Stimulated activated memory B cell treated with anti-CD40 and anti-IgM and Interleukin-4, amounts not matched to agents 10 μg/mL and 1 μg/mL and 100 μg/mL, for 72 hours (primary cell): ENCODE results near the gene NPTN.
"Not testable (repeated sequence)": the region's sequence is repeated elsewhere in the genome, so short reads cannot be mapped to it uniquely, and the experiment has no call there.

ENCODE experiments used
- ATAC-seq: fragments of 150-1000 bp; cut with Tn5 transposase; 2 replicates; pipeline ENCODE4 v1.10.0; 2021
- H3K27ac Mint-ChIP-seq: one replicate; pipeline ENCODE4 v1.8.0; 2022; ENCODE audit warnings: mild to moderate bottlenecking, mixed read lengths
- H3K27me3 Mint-ChIP-seq: one replicate; pipeline ENCODE4 v1.8.0; 2022; ENCODE audit warnings: mixed read lengths
- H3K36me3 Mint-ChIP-seq: one replicate; pipeline ENCODE4 v1.8.0; 2022; ENCODE audit warnings: mixed read lengths
- H3K4me1 Mint-ChIP-seq: one replicate; pipeline ENCODE4 v1.8.0; 2022; ENCODE audit warnings: mixed read lengths
- H3K4me3 Mint-ChIP-seq: one replicate; pipeline ENCODE4 v1.8.0; 2022; ENCODE audit warnings: mild to moderate bottlenecking, moderate library complexity, mixed read lengths
- H3K9me3 Mint-ChIP-seq: one replicate; pipeline ENCODE4 v1.8.0; 2022; ENCODE audit warnings: mixed read lengths

Gene NPTN

DNA sequence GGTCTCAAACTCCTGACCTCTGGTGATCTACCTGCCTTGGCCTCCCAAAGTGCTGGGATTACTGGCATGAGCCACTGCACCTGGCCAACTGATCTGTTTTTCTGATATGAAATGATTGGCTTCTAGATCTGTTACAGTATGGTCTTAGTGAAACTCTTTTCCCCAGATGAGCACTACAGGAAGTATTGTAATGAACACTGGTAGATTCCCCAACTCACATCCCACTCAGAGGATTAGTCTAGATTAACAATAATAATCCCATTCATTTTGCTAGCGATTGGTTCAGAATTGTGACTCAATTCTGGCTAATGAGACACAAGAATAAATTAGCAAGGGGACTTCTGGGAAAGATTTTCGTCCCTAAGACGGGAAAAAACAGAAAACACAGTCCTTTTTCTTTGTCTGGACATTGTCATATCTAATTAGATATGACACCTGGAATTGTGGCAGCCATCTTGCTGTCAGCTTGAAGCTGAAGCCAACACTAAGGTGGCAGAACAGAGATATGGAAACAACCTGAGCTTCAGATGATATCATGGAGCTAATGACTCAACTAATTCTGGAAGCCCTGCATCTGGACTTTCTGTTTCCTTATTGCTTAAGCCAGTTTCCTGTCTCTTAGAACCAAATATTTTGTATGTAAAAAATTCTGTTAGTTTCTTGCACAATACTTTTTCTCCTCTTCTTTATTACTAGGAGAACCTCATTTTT is 17.4 kb upstream of the NPTN start:
- ATAC-seq, result no peak
- H3K27me3 Mint-ChIP-seq, result peaks cover 84% of the 10 kb centered on the region
- H3K4me1 Mint-ChIP-seq, result no peaks in the 10 kb centered on the region
- no peaks in the 10 kb centered on the region for H3K36me3 Mint-ChIP-seq
- H3K9me3 Mint-ChIP-seq, result peaks cover 3% of the 10 kb centered on the region
- H3K27ac Mint-ChIP-seq, result no peak overlapping the region
- no peak overlapping the region for H3K4me3 Mint-ChIP-seq

DNA sequence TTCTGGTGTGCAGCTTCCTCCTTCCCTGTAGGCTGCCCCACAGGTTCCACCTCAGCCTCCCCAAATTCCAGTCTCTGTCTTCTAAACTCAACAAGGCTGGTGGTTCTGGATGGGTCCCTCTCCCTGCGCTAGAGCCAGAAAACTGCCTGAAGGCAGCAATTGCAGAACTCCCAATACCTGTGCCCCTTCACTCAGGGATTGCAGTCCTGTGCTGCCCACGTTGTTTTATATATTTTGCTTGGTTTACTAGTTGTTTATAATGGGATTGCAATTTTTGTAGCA is 14.8 kb upstream of the NPTN start:
- H3K27ac Mint-ChIP-seq, result no peak overlapping the region
- H3K27me3 Mint-ChIP-seq, result peaks cover 60% of the 10 kb centered on the region
- no peak overlapping the region for H3K4me3 Mint-ChIP-seq
- no peak for ATAC-seq
- no peaks in the 10 kb centered on the region for H3K36me3 Mint-ChIP-seq
- H3K9me3 Mint-ChIP-seq, result peaks cover 3% of the 10 kb centered on the region
- no peaks in the 10 kb centered on the region for H3K4me1 Mint-ChIP-seq

DNA sequence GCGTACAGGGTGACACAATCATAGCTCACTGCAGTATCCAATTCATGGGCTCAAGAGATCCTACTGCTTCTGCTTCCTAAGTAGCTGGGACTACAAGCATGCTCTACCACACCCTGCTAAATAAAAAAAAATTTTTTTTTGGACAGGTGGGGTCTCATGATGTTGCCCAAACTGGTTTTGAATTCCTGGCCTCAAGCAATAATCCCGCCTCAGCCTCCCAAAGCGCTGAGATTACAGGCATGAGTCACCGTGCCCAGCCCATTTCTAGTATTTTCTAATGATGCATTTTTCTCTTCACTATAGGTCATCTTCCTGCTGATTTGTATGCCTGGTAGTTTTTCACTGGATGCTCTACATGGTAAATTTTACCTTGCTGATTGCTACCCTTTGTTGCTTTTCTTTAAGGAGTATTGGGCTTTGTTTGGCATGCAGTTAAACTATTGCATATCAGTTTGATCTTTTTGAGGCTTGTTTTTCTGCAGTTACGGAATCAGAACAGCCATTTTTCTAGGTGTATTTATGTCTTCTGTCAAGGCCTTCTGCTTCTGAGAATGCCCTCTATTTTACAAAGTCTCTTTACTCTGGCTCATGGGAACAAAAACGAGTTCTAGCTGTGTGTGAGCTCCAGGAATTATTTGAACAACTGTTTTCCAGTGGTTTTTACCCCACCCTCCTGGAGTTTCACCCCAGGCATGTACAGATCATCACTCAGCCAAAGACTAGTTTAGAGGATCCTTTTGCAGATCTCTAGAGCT is 14.2 kb upstream of the NPTN start:
- H3K27me3 Mint-ChIP-seq, result peaks cover 59% of the 10 kb centered on the region
- no peak overlapping the region for H3K27ac Mint-ChIP-seq
- peaks cover 3% of the 10 kb centered on the region for H3K9me3 Mint-ChIP-seq
- no peaks in the 10 kb centered on the region for H3K36me3 Mint-ChIP-seq
- no peak for ATAC-seq
- no peak overlapping the region for H3K4me3 Mint-ChIP-seq
- no peaks in the 10 kb centered on the region for H3K4me1 Mint-ChIP-seq

DNA sequence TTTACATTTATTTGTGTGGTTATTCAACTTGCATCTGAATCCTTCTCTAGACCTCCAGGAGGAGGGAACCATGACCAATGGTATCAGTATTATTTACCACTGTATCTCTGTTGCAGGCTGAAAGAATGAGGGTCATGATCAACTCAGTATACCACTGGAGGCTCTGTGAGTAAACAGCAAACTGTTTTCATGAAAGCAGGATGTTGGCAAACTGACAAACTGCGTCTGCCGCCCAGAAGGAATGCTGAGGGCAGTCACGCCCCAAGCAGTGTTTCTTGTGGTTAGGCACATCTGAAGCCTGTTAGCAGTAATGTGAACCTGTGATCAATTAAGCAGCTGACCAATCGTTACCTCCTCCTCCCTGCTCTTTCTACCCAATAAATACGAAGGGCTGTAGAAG is 6.3 kb upstream of the NPTN start:
- H3K4me1 Mint-ChIP-seq, result peaks cover 17% of the 10 kb centered on the region
- peaks cover 24% of the 10 kb centered on the region for H3K27me3 Mint-ChIP-seq
- not testable (repeated sequence) for H3K9me3 Mint-ChIP-seq, H3K36me3 Mint-ChIP-seq, H3K27ac Mint-ChIP-seq, ATAC-seq, H3K4me3 Mint-ChIP-seq

DNA sequence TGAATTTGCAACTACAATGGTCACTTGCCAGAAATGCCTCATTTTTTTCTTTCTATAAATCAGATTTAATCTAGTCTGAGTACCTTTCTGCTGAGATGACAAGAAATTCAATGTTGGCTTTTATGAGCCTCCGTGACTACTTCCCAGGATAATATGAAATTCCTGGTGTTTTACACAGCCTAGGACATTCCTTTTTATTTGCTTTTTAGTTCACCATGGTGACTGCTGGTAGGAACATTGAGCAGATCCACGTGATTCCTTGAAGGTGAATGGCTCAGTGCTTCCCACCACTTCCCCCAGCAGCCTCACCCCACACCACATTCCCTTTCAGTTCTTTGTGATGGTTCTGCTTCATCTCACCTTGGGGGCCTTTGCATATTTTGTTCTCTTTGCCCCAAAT is 4.3 kb upstream of the NPTN start:
- peaks cover 5% of the 10 kb centered on the region for H3K36me3 Mint-ChIP-seq
- peaks cover 24% of the 10 kb centered on the region for H3K27me3 Mint-ChIP-seq
- no peak overlapping the region for H3K27ac Mint-ChIP-seq
- H3K9me3 Mint-ChIP-seq, result peaks cover 10% of the 10 kb centered on the region
- ATAC-seq, result no peak
- H3K4me1 Mint-ChIP-seq, result peaks cover 27% of the 10 kb centered on the region
- no peak overlapping the region for H3K4me3 Mint-ChIP-seq

DNA sequence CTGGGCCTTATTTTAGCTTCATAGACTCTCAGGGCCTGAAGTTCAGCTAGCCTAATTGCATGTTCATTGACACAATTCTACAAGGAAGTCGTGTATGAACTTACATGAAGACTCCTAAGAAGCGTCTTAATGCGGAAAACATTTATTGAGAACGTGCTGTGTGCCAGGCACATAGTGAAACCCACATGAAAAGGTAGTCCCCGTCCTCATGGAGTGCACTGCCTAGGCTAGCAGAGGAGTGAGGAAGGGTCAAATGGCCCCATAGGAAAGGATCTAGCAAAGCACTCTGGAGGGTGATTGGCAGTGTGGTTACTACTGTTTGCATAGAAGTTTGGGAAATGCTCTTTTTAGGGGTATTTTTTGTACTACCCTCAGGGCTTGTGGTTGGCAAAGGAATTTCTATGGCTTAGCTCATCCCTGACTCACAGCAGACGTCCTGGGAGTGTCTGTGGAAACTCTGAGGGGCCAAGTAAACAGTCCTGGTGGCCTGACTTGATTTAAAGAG is 854 bp upstream of the NPTN start:
- peaks cover 62% of the 10 kb centered on the region for H3K4me1 Mint-ChIP-seq
- H3K36me3 Mint-ChIP-seq, result no peaks in the 10 kb centered on the region
- H3K27ac Mint-ChIP-seq, result peak overlapping the region; percentile 76
- peaks cover 4% of the 10 kb centered on the region for H3K9me3 Mint-ChIP-seq
- peak overlapping the region; percentile 80 for H3K4me3 Mint-ChIP-seq
- ATAC-seq, result no peak
- peaks cover 1% of the 10 kb centered on the region for H3K27me3 Mint-ChIP-seq

DNA sequence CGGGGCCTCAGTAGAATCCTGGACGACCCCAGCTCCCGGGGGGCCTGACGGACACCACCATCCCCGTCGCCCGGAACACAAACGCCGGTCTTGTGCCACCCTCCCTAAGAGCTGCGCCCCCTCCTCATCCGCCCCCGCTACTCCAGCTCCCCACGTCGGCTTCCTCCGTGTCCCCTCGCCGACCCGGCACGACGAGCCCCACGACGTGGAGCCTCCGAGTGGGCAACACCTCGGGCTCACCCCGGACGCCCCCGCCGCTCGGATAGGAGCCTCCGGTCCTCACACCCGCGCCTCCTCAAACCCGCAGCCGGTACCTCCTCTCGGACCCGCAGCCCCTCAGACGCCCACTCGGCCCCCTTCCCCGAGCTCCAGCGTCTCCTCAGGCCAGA is 525 bp downstream of the NPTN start:
- Mint-ChIP-seq H3K4me1 (peaks cover 67% of the 10 kb centered on the region), H3K4me3 (peak overlapping the region; percentile 80), H3K27me3 (no peaks in the 10 kb centered on the region), H3K27ac (peak overlapping the region; percentile 76), H3K9me3 (peaks cover 4% of the 10 kb centered on the region), H3K36me3 (peaks cover 5% of the 10 kb centered on the region)
- peak; percentile 1 for ATAC-seq

DNA sequence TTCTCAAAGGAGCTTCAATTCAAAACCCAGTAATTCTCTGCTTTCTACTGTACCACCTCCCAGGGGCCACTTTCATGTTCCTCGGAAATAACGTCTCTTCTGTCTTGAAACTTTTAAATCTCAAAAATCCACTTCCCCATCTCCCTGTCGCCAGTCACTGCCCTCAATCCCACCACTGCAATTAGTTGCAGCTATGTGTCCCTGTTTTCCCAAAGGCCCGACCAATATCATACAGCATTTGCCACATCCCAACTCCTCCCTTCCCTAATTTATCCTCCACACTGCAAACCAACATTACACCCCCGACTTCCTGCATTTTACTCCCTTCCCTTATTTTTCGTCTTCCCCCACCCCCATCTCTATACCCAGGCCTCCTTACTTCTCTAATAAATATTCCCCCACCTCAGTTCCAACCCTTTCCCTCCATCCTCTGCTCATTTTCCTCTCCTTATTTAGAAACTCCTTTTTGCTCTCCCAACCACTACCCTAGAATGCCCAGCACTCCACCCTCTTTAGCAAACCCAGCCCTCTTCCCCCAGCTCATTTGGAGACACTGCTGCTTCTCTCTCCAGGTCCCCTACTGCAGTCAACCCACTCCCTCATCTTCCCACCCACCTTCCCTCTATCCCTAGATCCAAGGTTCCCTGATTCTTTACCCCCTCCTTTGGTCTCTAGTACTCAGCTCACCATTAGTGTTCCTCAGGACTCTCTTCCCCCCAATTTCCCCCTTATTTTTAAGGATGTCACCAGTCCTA is 1.1 kb downstream of the NPTN start:
- Mint-ChIP-seq H3K27ac (peak overlapping the region; percentile 76), H3K9me3 (peaks cover 4% of the 10 kb centered on the region), H3K4me1 (peaks cover 64% of the 10 kb centered on the region), H3K4me3 (peak overlapping the region; percentile 80), H3K27me3 (no peaks in the 10 kb centered on the region), H3K36me3 (peaks cover 5% of the 10 kb centered on the region)
- ATAC-seq, result no peak

DNA sequence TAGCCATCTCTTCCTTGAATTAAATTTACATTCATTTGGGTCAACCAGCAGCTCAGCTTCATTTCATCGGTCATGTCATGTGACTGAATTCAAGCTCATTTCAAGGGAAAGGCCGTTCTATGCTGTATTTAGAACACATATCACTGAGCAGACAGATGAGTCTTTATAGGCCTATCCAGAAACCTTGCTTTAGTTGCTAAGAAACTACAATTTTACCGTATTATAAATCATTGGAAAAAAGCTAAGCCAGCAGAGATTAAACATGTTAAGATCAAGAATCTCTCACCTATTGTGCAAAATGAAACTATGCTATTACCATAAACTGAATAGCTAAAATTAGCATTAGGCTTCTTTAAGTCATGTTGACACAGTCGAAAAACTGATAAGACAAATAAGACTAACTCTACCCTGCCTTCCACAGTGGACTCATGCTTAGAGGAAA is 2.2 kb downstream of the NPTN start:
- Mint-ChIP-seq H3K27me3 (no peaks in the 10 kb centered on the region), H3K4me1 (peaks cover 54% of the 10 kb centered on the region), H3K4me3 (peak overlapping the region; percentile 4), H3K36me3 (peaks cover 5% of the 10 kb centered on the region), H3K9me3 (peaks cover 4% of the 10 kb centered on the region), H3K27ac (no peak overlapping the region)
- ATAC-seq, result no peak

DNA sequence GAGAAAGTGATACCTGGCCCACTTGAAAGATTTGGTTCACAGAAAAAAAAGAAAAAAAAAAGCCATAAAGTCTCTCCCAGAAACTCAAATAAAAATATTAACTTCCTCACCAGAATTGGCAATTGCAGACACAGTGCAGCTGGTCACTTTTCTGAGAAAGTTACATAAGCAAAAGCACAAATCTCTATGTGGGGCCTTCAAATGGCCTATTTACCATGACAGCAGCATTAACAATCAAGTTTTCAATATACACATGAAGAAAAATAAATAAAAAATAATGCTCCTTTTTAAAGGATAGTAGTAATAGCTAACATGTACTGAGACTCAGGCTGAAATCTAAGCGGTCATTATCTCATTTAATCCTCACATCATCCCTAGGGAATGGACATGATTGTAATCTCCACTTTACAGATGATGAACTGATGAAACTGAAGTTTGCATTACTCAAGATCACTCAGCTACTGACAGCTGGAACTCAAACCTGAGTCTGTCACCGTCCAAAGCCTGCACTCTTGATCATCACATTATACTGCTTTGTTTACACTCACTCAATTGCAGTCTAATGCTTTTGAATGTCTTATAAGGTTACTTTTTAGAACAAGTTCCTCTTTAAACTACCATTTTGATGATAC is 3.3 kb downstream of the NPTN start:
- no peak overlapping the region for H3K4me3 Mint-ChIP-seq
- peaks cover 54% of the 10 kb centered on the region for H3K4me1 Mint-ChIP-seq
- no peaks in the 10 kb centered on the region for H3K27me3 Mint-ChIP-seq
- no peak for ATAC-seq
- H3K27ac Mint-ChIP-seq, result no peak overlapping the region
- H3K36me3 Mint-ChIP-seq, result peaks cover 5% of the 10 kb centered on the region
- peaks cover 4% of the 10 kb centered on the region for H3K9me3 Mint-ChIP-seq

DNA sequence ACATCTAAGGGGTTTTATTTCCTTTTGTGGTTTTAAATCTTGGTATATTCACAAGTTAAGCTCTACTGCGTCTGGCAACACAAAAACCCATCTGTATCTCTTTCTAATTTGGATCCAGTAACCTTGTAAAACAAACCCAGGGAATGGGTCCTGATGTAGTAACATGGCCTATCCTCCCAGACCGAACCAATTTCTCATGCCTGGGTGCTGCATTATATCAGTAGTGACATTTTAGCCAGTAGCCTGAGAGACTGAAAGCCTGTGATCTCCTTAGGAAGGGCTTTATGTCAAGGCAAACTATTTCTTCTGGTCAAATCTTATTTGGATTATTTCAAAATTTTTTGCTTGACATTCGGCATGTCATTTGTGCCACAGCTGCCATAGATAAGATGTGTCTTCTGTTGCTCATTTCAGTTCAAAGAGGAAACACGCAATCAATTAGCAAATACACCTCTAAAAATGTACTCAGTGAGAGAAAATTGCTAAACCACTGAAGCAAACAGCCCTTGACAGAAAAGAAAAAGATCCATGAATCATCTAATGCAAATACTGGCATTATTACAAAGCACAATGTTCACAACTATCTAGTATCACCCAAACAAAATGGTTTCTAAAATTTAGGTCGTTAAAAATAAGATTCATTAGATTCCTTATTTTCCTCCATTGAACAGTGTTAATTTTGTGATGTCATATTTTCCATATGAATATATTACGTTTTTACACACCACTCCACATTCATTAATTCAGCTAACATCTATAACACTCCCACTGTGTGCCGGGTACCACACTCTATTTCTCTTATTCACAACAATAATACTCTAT is 4.0 kb downstream of the NPTN start:
- Mint-ChIP-seq H3K36me3 (peaks cover 5% of the 10 kb centered on the region), H3K4me1 (peaks cover 60% of the 10 kb centered on the region), H3K27me3 (no peaks in the 10 kb centered on the region), H3K27ac (no peak overlapping the region), H3K9me3 (peaks cover 4% of the 10 kb centered on the region), H3K4me3 (no peak overlapping the region)
- no peak for ATAC-seq

DNA sequence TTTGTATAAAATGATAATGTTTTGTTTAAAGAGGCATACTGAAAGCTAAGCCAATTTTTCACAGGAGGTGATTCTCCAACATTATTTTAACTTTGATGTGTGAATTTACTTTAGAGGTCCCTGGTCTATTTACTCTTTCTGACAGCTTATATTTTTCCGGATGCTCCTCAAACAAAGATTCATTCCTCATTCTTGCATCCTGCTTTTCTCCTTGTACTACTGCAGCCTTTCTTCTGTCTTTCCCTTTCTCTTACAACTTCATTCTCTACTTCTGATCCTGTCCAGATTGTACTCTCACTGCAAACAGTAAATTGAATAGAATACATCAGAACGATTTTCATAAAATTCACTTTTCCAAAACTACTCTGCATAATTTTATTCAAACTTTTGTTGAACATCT is 5.1 kb downstream of the NPTN start:
- H3K9me3 Mint-ChIP-seq, result no peaks in the 10 kb centered on the region
- H3K4me3 Mint-ChIP-seq, result no peak overlapping the region
- ATAC-seq, result no peak

DNA sequence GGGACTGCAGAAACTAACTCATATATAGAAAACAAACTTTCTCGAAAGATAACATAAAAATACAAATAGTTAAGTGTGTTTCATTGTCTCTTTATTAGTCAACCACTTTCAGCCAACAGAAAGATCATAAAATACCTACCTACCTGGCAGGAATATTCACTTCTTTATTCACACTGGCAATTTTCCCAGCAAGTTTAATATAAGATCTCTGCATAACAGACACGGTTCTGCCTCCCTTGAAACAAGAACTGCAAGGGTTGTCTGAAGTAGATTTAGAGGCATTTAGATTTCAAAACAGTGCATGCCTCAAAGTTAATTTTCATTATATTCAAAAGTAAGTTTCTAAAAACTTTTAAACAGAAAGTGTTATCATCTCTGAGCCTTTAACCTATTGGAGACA is 7.1 kb downstream of the NPTN start:
- H3K36me3 Mint-ChIP-seq, result peaks cover 5% of the 10 kb centered on the region
- no peaks in the 10 kb centered on the region for H3K9me3 Mint-ChIP-seq
- H3K27ac Mint-ChIP-seq, result no peak overlapping the region
- H3K4me3 Mint-ChIP-seq, result no peak overlapping the region
- ATAC-seq, result no peak
- H3K27me3 Mint-ChIP-seq, result no peaks in the 10 kb centered on the region
- peaks cover 55% of the 10 kb centered on the region for H3K4me1 Mint-ChIP-seq

More for the DNA sequence above, 5.1 kb downstream of the NPTN start:
- Mint-ChIP-seq H3K27me3 (no peaks in the 10 kb centered on the region), H3K4me1 (peaks cover 59% of the 10 kb centered on the region), H3K36me3 (peaks cover 5% of the 10 kb centered on the region), H3K27ac (no peak overlapping the region)

DNA sequence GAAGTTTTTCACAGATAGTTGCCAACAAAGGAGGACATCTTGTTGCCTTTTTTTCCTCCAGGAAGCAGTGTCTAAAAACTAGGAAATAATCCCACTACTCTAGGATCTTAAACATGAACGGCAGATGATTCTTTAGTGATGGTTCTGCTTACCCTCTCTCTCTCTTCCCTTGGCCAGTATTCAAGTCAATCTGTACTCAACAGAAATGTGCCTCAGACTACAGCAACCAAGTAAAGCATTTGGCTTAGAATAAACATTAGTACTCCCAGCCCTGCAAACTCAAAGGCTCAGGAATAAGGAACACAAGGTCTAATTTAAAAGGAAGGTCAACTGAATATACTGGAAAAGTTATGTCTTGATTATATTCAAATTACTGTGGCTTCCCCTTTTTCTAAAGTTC is 8.7 kb downstream of the NPTN start:
- H3K4me1 Mint-ChIP-seq, result peaks cover 40% of the 10 kb centered on the region
- no peak overlapping the region for H3K4me3 Mint-ChIP-seq
- ATAC-seq, result no peak

More for the DNA sequence above, 8.7 kb downstream of the NPTN start:
- H3K27ac Mint-ChIP-seq, result no peak overlapping the region
- no peaks in the 10 kb centered on the region for H3K27me3 Mint-ChIP-seq
- H3K36me3 Mint-ChIP-seq, result peaks cover 5% of the 10 kb centered on the region
- no peaks in the 10 kb centered on the region for H3K9me3 Mint-ChIP-seq
